Gastroesophageal sphincter (tissue), 4 donors: Measurements from ENCODE around the gene TTC13. TPM values are rescaled to one million over a fixed set of nuclear protein-coding genes. Genes with fewer than 3 reads are reported as not detected.
A peak's percentile ranks its signal among the peaks of the same experiment; 100 is the strongest.

ENCODE experiments used
- ATAC-seq: fragments of 150-250 bp; one replicate; pipeline ENCODE4 v1.9.1; 2016; ENCODE audit warnings: mild to moderate bottlenecking, moderate library complexity
- H3K27ac ChIP-seq, 4 donors: fragments of 200-600 bp; sonication (generic) in 3 of 4; 1 replicate in 3 of 4; 2 replicates in 1 of 4; pipeline ENCODE4 v1.5.1; 2016 to 2019
- H3K27me3 ChIP-seq: fragments of 200-600 bp; sonication (generic); one replicate; pipeline ENCODE4 v1.5.1; 2019
- H3K36me3 ChIP-seq, 2 donors: fragments of 200-600 bp; sonication (generic); one replicate each; pipeline ENCODE4 v1.5.1; 2019; ENCODE audit warnings: control low read depth in 1 of 2
- H3K4me1 ChIP-seq, 3 donors: fragments of 200-600 bp; sonication (generic); 1 replicate in 2 of 3; 2 replicates in 1 of 3; pipeline ENCODE4 v1.5.1; 2016 to 2019; ENCODE audit warnings: control low read depth in 2 of 3
- H3K4me3 ChIP-seq, 2 donors: fragments of 200-600 bp; sonication (generic); one replicate each; pipeline ENCODE4 v1.5.1; 2019; ENCODE audit warnings: mild to moderate bottlenecking in 1 of 2, moderate library complexity in 1 of 2
- H3K9me3 ChIP-seq, 3 donors: fragments of 200-600 bp; sonication (generic); one replicate each; pipeline ENCODE4 v1.5.1; 2017 to 2019; ENCODE audit warnings: control low read depth in 2 of 3
- EP300 ChIP-seq: sonication (generic); formaldehyde crosslinking; IDR thresholded peaks from one replicate; pipeline ENCODE4 v1.6.1; 2017; ENCODE audit warnings: antibody characterized with exemption, mild to moderate bottlenecking
- POLR2A ChIP-seq, 2 donors: fragments of 450-650 bp; IDR thresholded peaks; one replicate each; pipeline ENCODE4 v1.6.1; 2017; ENCODE audit warnings: antibody characterized with exemption in 2 of 2, mild to moderate bottlenecking in 2 of 2, moderate library complexity in 1 of 2
- POLR2AphosphoS5 ChIP-seq: sonication (generic); formaldehyde crosslinking; IDR thresholded peaks from one replicate; pipeline ENCODE4 v1.6.1; 2017; ENCODE audit warnings: antibody characterized with exemption
- WGBS, 2 donors: methylation state at CpG; one replicate each; pipeline ENCODE4 v1.1.5; 2018; ENCODE audit warnings: low coverage in 1 of 2; 5-methylcytosine and 5-hydroxymethylcytosine counted together
- total RNA-seq, 4 donors: library from RNA; depleted of rRNA; stranded (reverse); fragments of >200 nt; gene quantifications; one replicate each; pipeline ENCODE4 v1.1.0, GENCODE V29; 2016
- TF ChIP-seq, protein P1 (sequence below), 4 experiments: fragments of 200-600 bp in 2 of 4; fragments of 450-650 bp in 2 of 4; sonication (generic) in 1 of 4; IDR thresholded peaks; one replicate each; pipeline ENCODE4 v1.5.1; 2017 to 2019; ENCODE audit warnings: antibody characterized with exemption in 4 of 4, mild to moderate bottlenecking in 2 of 4, moderate library complexity in 2 of 4

The TTC13 gene
- total RNA-seq, 4 donors from 2014 or later, result 9.6 to 24.4 (median 13.7) TPM

DNA sequence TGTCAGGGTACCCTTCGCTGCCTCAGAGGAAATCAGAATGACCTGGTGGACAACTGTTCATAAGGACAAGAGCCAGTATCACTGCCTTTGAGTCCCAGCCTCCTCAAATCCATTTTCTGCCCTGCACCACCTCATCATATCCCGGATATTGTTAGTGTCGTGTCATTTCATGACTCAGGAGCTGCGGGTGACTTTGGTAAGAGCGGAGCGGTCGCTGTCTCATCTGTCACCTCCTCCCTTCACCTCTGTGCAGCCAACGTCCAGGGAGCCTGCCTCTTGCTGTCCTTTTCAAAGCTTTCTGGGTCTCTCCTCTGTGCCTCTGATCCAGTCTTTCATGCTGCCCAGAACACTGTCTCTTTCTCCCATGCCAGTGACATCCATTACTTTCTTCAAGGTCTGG lies 103.3 kb downstream of the TTC13 start:
- 88 to 90% methylated on average over 7 of the region's 8 CpGs for WGBS, 2 donors
- no peak for ATAC-seq
- H3K27ac ChIP-seq, result no peak overlapping the region

DNA sequence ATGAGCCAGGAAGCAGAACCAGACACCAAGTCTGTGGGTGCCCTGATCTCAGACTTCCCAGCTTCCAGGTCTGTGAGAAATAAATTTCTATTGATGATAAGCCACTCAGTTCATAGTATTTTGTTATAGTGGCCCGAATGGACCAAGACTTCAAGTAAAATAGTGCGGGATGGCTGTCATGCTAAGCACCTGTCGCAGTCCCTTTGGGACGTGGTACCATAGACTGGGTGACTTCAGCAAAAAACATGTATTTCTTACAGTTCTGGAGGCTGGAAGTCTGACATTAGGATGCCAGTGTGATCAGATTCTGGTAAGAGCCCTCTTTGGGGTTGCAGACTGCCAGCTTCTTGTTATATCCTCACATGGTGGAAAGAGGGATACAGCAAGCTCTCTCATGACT lies 107.7 kb downstream of the TTC13 start:
- Histone ChIP-seq H3K4me3 (no peak overlapping the region), H3K4me1 (peaks cover 1 to 26% (median 8%) of the 10 kb centered on the region in 3 donors), H3K27me3 (no peaks in the 10 kb centered on the region), H3K27ac (peak overlapping the region in 1 of 4 donors; percentile 2), H3K9me3 (no peaks in the 10 kb centered on the region), H3K36me3 (no peaks in the 10 kb centered on the region)
- ATAC-seq, result no peak
- whole genome bisulfite sequencing, 2 donors, result 94 to 100% methylated on average over 3 of the region's 4 CpGs
- TF ChIP-seq, protein P1, sequence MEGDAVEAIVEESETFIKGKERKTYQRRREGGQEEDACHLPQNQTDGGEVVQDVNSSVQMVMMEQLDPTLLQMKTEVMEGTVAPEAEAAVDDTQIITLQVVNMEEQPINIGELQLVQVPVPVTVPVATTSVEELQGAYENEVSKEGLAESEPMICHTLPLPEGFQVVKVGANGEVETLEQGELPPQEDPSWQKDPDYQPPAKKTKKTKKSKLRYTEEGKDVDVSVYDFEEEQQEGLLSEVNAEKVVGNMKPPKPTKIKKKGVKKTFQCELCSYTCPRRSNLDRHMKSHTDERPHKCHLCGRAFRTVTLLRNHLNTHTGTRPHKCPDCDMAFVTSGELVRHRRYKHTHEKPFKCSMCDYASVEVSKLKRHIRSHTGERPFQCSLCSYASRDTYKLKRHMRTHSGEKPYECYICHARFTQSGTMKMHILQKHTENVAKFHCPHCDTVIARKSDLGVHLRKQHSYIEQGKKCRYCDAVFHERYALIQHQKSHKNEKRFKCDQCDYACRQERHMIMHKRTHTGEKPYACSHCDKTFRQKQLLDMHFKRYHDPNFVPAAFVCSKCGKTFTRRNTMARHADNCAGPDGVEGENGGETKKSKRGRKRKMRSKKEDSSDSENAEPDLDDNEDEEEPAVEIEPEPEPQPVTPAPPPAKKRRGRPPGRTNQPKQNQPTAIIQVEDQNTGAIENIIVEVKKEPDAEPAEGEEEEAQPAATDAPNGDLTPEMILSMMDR (IDR thresholded peaks at IDR 0.05), result no peak
- no peak for TF ChIP-seq EP300
- TF ChIP-seq POLR2AphosphoS5, result no peak
- TF ChIP-seq POLR2A (IDR thresholded peaks at IDR 0.05), result no peak

More for the DNA sequence above, 103.3 kb downstream of the TTC13 start:
- no peaks in the 10 kb centered on the region for H3K9me3 ChIP-seq
- no peak for TF ChIP-seq EP300
- no peak for TF ChIP-seq POLR2AphosphoS5
- TF ChIP-seq POLR2A (IDR thresholded peaks at IDR 0.05), result no peak
- TF ChIP-seq, protein P1 (IDR thresholded peaks at IDR 0.05), result no peak
- H3K27me3 ChIP-seq, result no peaks in the 10 kb centered on the region
- peaks cover 3 to 20% (median 10%) of the 10 kb centered on the region in 3 donors for H3K4me1 ChIP-seq
- H3K4me3 ChIP-seq, result no peak overlapping the region
- no peaks in the 10 kb centered on the region for H3K36me3 ChIP-seq

DNA sequence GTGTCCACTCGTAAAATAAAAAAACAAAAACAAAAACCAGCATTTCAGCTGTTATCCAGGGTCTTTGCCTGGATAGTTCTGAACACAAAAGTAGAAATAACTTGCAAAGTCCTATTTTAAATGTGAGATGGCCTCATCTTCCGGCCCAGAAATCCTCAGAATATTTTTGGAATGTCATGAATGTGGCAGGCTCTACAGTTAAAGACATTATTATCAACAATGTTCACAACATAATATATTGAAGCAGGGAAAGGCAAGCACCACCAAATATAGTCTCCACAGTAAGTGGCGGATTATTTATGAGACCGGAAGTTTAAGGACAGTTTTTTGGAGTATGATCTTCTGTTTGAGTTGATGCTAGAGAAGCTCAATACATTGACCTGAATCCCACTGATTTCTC lies 109.2 kb downstream of the TTC13 start:
- Histone ChIP-seq H3K4me1 (peaks cover 2 to 40% (median 17%) of the 10 kb centered on the region in 3 donors), H3K9me3 (no peaks in the 10 kb centered on the region), H3K27ac (peak overlapping the region; percentile 85 to 96 (median 93)), H3K36me3 (no peaks in the 10 kb centered on the region), H3K4me3 (peak overlapping the region in 1 of 2 donors; percentile 98), H3K27me3 (no peaks in the 10 kb centered on the region)
- ATAC-seq, result no peak
- TF ChIP-seq POLR2AphosphoS5 (peak; percentile 53), POLR2A (IDR thresholded peaks at IDR 0.05) (no peak)
- WGBS, 2 donors, result 30 to 42% methylated on average over 3 to 4 of the region's 4 CpGs

DNA sequence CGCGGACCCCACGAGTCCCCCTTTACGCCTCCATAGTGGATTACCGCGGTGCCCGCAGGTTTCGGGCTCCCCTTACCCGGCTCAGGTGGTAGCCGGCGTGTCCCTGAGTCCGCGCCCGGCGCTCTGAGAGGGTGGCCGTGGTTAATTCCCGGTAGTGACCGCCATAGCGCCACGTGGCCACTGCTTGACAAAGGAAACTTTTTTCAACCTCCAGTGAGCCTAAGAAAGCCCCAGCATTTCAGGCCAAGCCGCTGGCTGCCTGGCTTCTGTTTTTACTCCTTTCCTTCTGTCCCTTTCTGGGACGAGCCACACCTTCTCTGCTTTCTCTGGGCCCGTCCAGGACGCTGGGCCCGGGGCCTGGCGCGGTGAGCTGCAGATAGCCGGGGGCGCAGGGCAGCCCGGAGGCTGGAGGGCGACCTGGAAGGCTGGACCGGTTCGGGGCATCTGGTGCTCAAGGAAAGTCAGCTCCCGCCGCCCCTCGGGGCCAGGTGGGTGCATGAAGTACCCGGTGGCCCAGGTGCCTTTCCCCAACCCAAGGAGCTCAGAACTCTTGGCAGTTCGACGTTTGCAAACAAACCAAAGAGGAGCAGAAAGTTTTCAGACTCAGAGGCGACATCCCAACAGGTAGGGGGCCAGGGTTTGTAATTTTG lies 109.8 kb downstream of the TTC13 start:
- Histone ChIP-seq H3K9me3 (no peaks in the 10 kb centered on the region), H3K36me3 (no peaks in the 10 kb centered on the region), H3K27me3 (no peaks in the 10 kb centered on the region), H3K4me1 (peaks cover 2 to 46% (median 17%) of the 10 kb centered on the region in 3 donors), H3K4me3 (peak overlapping the region; percentile 76 to 98), H3K27ac (peak overlapping the region; percentile 85 to 96 (median 93))
- TF ChIP-seq, protein P1 (IDR thresholded peaks at IDR 0.05), result peak in 1 of 4 experiments; percentile 10
- no peak for TF ChIP-seq POLR2A (IDR thresholded peaks at IDR 0.05)
- 0 to 60% methylated on average over 1 of the region's 40 CpGs for WGBS, 2 donors
- peak; percentile 59 for ATAC-seq

DNA sequence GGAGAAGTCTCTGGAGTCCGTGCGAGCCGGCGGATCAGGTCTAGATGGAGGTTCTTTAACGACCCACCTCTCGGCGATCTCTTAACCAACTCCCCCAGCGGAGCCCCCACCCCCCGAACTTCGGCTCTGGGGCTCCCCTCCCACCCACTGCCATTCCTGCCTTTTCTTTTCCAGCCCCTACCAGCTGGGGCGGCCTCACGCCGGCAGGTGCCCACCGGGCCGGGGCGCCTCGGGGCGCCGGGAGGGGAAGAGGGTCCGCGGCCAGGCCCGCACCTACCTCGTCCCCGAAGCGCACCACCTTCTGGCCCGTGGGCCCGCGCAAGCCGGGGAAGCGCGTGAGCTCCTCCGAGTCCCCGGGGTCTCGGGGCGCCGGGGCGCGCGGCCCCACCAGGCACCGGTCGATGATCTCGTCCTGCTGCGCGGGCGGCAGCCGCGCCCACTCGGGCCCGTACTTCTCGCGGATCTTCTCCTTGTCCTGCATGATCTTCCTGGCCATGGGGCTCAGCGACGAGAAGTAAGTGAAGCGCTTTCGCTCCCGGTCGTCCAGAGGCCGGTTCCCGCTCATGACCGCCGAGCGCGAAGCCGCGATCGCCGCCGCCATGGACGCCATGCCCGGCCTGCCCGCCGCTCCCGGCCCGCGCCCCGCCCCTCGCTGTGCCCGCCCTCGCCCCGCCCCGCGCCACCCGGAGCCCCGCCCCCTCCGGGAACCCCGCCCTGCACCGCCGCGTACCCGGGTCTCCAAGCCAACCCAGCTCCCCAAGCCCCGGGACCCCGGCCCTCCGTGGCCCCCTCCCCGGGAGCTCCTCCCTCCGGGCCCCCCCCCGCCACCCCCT lies 110.5 kb downstream of the TTC13 start, which contains the start of gene C1orf198:
C1orf198 (minus strand) TSS at position 619 of the 833 bp plus-strand sequence; CDS start at position 610, 9 bp downstream.
- Histone ChIP-seq H3K36me3 (no peaks in the 10 kb centered on the region), H3K27me3 (no peaks in the 10 kb centered on the region), H3K9me3 (no peaks in the 10 kb centered on the region), H3K4me3 (peak within 1 kb of the TSS; percentile 76 to 98), H3K4me1 (peaks cover 5 to 54% (median 17%) of the 10 kb centered on the region in 3 donors), H3K27ac (peak within 1 kb of the TSS; percentile 85 to 96 (median 93))
- ATAC-seq, result peak; percentile 86
- WGBS, 2 donors, result no CpG with 5 or more reads among the region's 96 CpGs
- TF ChIP-seq POLR2A (IDR thresholded peaks at IDR 0.05) (peak; percentile 54 to 57), EP300 (no peak), POLR2AphosphoS5 (peak; percentile 30)
- TF ChIP-seq, protein P1 (IDR thresholded peaks at IDR 0.05), result no peak
